Measurements from ENCODE around the gene SLC25A1. TPM values are rescaled to one million over a fixed set of nuclear protein-coding genes. Genes with fewer than 3 reads are reported as not detected.

SLC25A1 gene
- total and polyA plus RNA-seq, 10 of the 15 experiments (the other 5 are each of a cell fraction or from before 2014, with no cell fraction given) = 2.3 to 79.0 (median 30.3) TPM

DNA sequence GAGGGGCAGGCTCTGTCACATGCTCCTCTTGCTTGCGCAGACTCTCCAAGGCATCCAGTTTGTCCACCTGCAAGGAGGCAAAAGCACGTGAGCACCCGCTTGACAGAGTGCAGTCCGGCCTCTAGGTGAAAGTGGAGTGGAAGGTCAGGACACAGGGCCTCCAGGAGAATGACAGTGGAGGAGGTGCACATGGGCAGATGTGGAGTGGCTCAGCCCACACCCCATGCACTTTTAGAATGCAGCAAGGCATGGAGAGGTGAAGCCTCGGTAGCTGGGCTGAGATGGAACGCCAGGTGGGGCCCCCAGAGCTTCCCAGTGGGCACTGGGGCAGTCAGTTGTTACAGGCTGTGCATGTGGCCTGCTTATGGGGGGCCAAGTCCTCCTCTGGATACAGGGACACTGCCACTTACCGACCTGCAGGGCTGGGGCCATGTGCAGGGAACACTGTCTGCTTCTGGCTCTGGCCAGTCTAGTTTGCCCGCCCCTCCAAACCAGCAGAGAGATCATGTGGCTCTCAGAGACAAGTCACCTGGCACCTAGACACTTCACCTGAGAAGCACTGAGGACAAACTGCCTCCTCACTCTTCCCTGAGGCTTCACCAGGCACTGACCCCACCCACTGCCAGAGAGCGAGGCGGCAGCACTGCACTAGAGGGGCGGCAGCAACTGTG, 2.3 kb upstream of the SLC25A1 start:
- FAIRE-seq (no peak), DNase-seq (ENCODE audit: low read depth, low spot score) (no peak), ATAC-seq (no peak)
- no peaks in the 10 kb centered on the region for H4K20me1 ChIP-seq (ENCODE audit: control insufficient read depth, insufficient read depth)
- no peak overlapping the region for H3K27ac ChIP-seq (ENCODE audit: control insufficient read depth, insufficient read depth)
- H3K4me1 ChIP-seq (ENCODE audit: control insufficient read depth, insufficient read depth, low read length) = peaks cover 11% of the 10 kb centered on the region; the same call in 1 of the 2 replicates
- ChIA-PET CTCF (interaction anchor here (1.0 to 3.6 kb wide), 4 partner anchors 293 to 299 kb away, joined by 3 to 36 read pairs (median 16); partner anchors contain the start of gene CDC45), POLR2A (no interaction called here), SMC1A (ENCODE audit: uncharacterized antibody, unreplicated experiment) (no interaction called here), RAD21 (ENCODE audit: unreplicated experiment) (no interaction called here)
- BruUV-seq (replicated peaks) = no TSS peak
- H3K79me2 ChIP-seq (ENCODE audit: control insufficient read depth, insufficient read depth, low read length) = peaks cover 9% of the 10 kb centered on the region
- in situ Hi-C loops (cut with MboI) (loop anchor here (5.0 kb wide), 1 partner anchor 111 kb away; the partner anchor contains the start of gene CLTCL1), intact Hi-C loops (cut with micrococcal nuclease; ENCODE audit: unreplicated experiment) (no loop called here)
- H3K4me3 ChIP-seq = no peak overlapping the region
- H3K9ac ChIP-seq (ENCODE audit: control insufficient read depth, insufficient read depth, low read length) = no peak overlapping the region
- WGBS (ENCODE audit: insufficient coverage, insufficient replicate concordance, low lambda C conversion rate, missing lambda C conversion rate) = 79% methylated on average over 11 of the region's 11 CpGs
- H3K9me3 ChIP-seq (replicated peaks; ENCODE audit: control insufficient read depth, insufficient read depth, low read length) = no peaks in the 10 kb centered on the region
- H2AFZ ChIP-seq (ENCODE audit: control insufficient read depth, low read depth, low read length) = no peak overlapping the region
- H3K4me2 ChIP-seq (ENCODE audit: control insufficient read depth, insufficient read depth) = no peak overlapping the region
- no peak for TF ChIP-seq SPI1 (IDR thresholded peaks at IDR 0.05; ENCODE audit: borderline replicate concordance, insufficient read depth, low read depth, low read length)
- no peaks in the 10 kb centered on the region for H3K36me3 ChIP-seq (ENCODE audit: control insufficient read depth in 2 of 2, insufficient read depth in 2 of 2, low read length in 1 of 2)
- peaks cover 0 to 1% of the 10 kb centered on the region in 2 experiments; a peak in 1 of 4 replicates for H3K27me3 ChIP-seq (replicated peaks in 1 of 2; ENCODE audit: control insufficient read depth in 2 of 2, insufficient read depth in 2 of 2, low read length in 1 of 2)

DNA sequence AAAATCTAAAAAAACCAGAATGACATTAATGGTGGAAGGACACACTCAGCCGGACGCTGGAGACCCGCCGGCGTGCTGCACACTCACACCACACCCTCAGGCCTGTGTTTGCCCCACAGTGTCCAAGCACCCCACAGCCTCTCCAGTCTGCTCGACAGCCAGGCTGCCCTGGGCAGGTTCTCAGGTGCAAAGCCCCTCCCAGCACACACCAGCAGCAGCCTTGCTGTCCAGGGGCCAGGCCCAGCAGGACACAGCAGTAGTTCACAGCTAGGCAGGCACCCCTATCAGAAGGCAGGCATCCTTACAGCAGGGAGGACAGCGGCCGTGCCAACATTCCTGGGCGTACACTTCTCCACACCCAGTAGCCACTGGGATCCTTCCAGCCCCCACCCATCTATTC, 1.7 kb upstream of the SLC25A1 start:
- no peak overlapping the region for H3K4me2 ChIP-seq (ENCODE audit: control insufficient read depth, insufficient read depth)
- H4K20me1 ChIP-seq (ENCODE audit: control insufficient read depth, insufficient read depth) = no peaks in the 10 kb centered on the region
- peaks cover 10% of the 10 kb centered on the region for H3K79me2 ChIP-seq (ENCODE audit: control insufficient read depth, insufficient read depth, low read length)
- BruUV-seq (replicated peaks) = no TSS peak
- no peak overlapping the region for H3K27ac ChIP-seq (ENCODE audit: control insufficient read depth, insufficient read depth)
- DNase-seq (ENCODE audit: low read depth, low spot score) = no peak
- TF ChIP-seq, protein P1, sequence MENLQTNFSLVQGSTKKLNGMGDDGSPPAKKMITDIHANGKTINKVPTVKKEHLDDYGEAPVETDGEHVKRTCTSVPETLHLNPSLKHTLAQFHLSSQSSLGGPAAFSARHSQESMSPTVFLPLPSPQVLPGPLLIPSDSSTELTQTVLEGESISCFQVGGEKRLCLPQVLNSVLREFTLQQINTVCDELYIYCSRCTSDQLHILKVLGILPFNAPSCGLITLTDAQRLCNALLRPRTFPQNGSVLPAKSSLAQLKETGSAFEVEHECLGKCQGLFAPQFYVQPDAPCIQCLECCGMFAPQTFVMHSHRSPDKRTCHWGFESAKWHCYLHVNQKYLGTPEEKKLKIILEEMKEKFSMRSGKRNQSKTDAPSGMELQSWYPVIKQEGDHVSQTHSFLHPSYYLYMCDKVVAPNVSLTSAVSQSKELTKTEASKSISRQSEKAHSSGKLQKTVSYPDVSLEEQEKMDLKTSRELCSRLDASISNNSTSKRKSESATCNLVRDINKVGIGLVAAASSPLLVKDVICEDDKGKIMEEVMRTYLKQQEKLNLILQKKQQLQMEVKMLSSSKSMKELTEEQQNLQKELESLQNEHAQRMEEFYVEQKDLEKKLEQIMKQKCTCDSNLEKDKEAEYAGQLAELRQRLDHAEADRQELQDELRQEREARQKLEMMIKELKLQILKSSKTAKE (IDR thresholded peaks at IDR 0.05; ENCODE audit: low read depth, poor library complexity, severe bottlenecking) = no peak
- TF ChIP-seq CREB1 (IDR thresholded peaks at IDR 0.05; ENCODE audit: low read depth) = no peak
- TF ChIP-seq POU2F2 (IDR thresholded peaks at IDR 0.05; ENCODE audit: borderline replicate concordance, low read depth, low read length) = no peak
- no peak for TF ChIP-seq MYB (IDR thresholded peaks at IDR 0.05; ENCODE audit: borderline replicate concordance, low read depth, low read length)
- TF ChIP-seq MTA3 (IDR thresholded peaks at IDR 0.05; ENCODE audit: borderline replicate concordance, low read length) = no peak
- TF ChIP-seq RBBP5 (conservative IDR thresholded peaks at IDR 0.05) = no peak
- no peak for TF ChIP-seq JUNB (IDR thresholded peaks at IDR 0.05)
- no peak for TF ChIP-seq BHLHE40 (IDR thresholded peaks at IDR 0.05; ENCODE audit: borderline replicate concordance in 1 of 2, low read depth in 2 of 2, low read length in 1 of 2)
- no peak for TF ChIP-seq BMI1 (IDR thresholded peaks at IDR 0.05; ENCODE audit: borderline replicate concordance)
- no peak for TF ChIP-seq YY1 (IDR thresholded peaks at IDR 0.05; ENCODE audit: low read depth, low read length)
- no peak for FAIRE-seq
- in situ Hi-C loops (cut with MboI) = loop anchor here (5.0 kb wide), 1 partner anchor 112 kb away; the partner anchor contains the start of gene CLTCL1
- H3K27me3 ChIP-seq (replicated peaks in 1 of 2; ENCODE audit: control insufficient read depth in 2 of 2, insufficient read depth in 2 of 2, low read length in 1 of 2) = peaks cover 0 to 1% of the 10 kb centered on the region in 2 experiments; a peak in 1 of 4 replicates
- peaks cover 11% of the 10 kb centered on the region; the same call in 1 of the 2 replicates for H3K4me1 ChIP-seq (ENCODE audit: control insufficient read depth, insufficient read depth, low read length)
- H2AFZ ChIP-seq (ENCODE audit: control insufficient read depth, low read depth, low read length) = no peak overlapping the region
- H3K9ac ChIP-seq (ENCODE audit: control insufficient read depth, insufficient read depth, low read length) = no peak overlapping the region
- H3K36me3 ChIP-seq (ENCODE audit: control insufficient read depth in 2 of 2, insufficient read depth in 2 of 2, low read length in 1 of 2) = no peaks in the 10 kb centered on the region
- intact Hi-C loops (cut with micrococcal nuclease; ENCODE audit: unreplicated experiment) = no loop called here
- H3K9me3 ChIP-seq (replicated peaks; ENCODE audit: control insufficient read depth, insufficient read depth, low read length) = no peaks in the 10 kb centered on the region
- 59% methylated on average over 9 of the region's 9 CpGs for WGBS (ENCODE audit: insufficient coverage, insufficient replicate concordance, low lambda C conversion rate, missing lambda C conversion rate)
- RAD21 ChIA-PET (ENCODE audit: unreplicated experiment) = interaction anchor here (1.1 to 2.3 kb wide), 3 partner anchors 96 to 300 kb away, joined by 3 to 21 read pairs (median 16); partner anchors contain the start of gene CDC45
- CTCF ChIA-PET = interaction anchor here (0.8 to 3.6 kb wide), 17 partner anchors 9 to 450 kb away, joined by 3 to 36 read pairs (median 4); partner anchors contain the start of genes CDC45 and ESS2
- POLR2A ChIA-PET = no interaction called here
- SMC1A ChIA-PET (ENCODE audit: uncharacterized antibody, unreplicated experiment) = interaction anchor here (1.1 to 3.0 kb wide), 4 partner anchors 36 to 449 kb away, joined by 3 to 19 read pairs (median 8); partner anchors contain the start of genes CDC45, ESS2 and UFD1
- ATAC-seq = no peak
- H3K4me3 ChIP-seq = no peak overlapping the region

Measured in GM12878 (cell line).